Measurements from ENCODE around the gene PARVB. TPM values are rescaled to one million over a fixed set of nuclear protein-coding genes. Genes with fewer than 3 reads are reported as not detected.

Gene PARVB
- total RNA-seq, 2 donors from 2014 or later: 7.3 to 9.2 TPM

- Histone ChIP-seq H3K36me3 (replicated peaks in 1 of 2; ENCODE audit: insufficient read depth in 1 of 2, low read depth in 2 of 2) (no peaks in the 10 kb centered on the region), H3K4me1 (no peaks in the 10 kb centered on the region), H3K27me3 (no peaks in the 10 kb centered on the region), H3K9me3 (no peaks in the 10 kb centered on the region), H3K4me3 (no peak overlapping the region), H3K27ac (no peak overlapping the region)
- intact Hi-C loops (cut with DNase I): no loop called here
- ATAC-seq (peak; percentile 33), DNase-seq (peak in 1 of 4 donors; percentile 25)
- no peak for TF ChIP-seq CTCF (IDR thresholded peaks at IDR 0.05)
- no peak for TF ChIP-seq POLR2A (IDR thresholded peaks at IDR 0.05)
- 55 to 61% methylated on average over 17 of the region's 17 CpGs for WGBS, 2 donors
Measured at GRCh38 chr22:44086271-44087088, 62.4 kb downstream of the PARVB start.

GRCh38 chr22:44087089-44087430 lies 63.0 kb downstream of the PARVB start:
- TF ChIP-seq POLR2A (IDR thresholded peaks at IDR 0.05) (no peak), CTCF (IDR thresholded peaks at IDR 0.05) (no peak)
- 87 to 92% methylated on average over 4 of the region's 4 CpGs for WGBS, 2 donors
- no peak overlapping the region for H3K27ac ChIP-seq
- H3K4me3 ChIP-seq: no peak overlapping the region
- DNase-seq: no peak
- no peaks in the 10 kb centered on the region for H3K36me3 ChIP-seq (replicated peaks in 1 of 2; ENCODE audit: insufficient read depth in 1 of 2, low read depth in 2 of 2)
- intact Hi-C loops (cut with DNase I): no loop called here
- H3K9me3 ChIP-seq: no peaks in the 10 kb centered on the region
- no peaks in the 10 kb centered on the region for H3K4me1 ChIP-seq
- ATAC-seq: no peak
- no peaks in the 10 kb centered on the region for H3K27me3 ChIP-seq

GRCh38 chr22:44088976-44089570 lies 65.0 kb downstream of the PARVB start:
- H3K27me3 ChIP-seq: no peaks in the 10 kb centered on the region
- H3K4me3 ChIP-seq: no peak overlapping the region
- no peaks in the 10 kb centered on the region for H3K36me3 ChIP-seq (replicated peaks in 1 of 2; ENCODE audit: insufficient read depth in 1 of 2, low read depth in 2 of 2)
- TF ChIP-seq POLR2A (IDR thresholded peaks at IDR 0.05) (no peak), CTCF (IDR thresholded peaks at IDR 0.05) (no peak)
- intact Hi-C loops (cut with DNase I): no loop called here
- H3K4me1 ChIP-seq: no peaks in the 10 kb centered on the region
- WGBS, 2 donors: 68 to 71% methylated on average over 11 to 17 of the region's 17 CpGs
- no peak for ATAC-seq
- no peak overlapping the region for H3K27ac ChIP-seq
- DNase-seq: no peak
- H3K9me3 ChIP-seq: no peaks in the 10 kb centered on the region

GRCh38 chr22:44089717-44090570 lies 65.8 kb downstream of the PARVB start:
- TF ChIP-seq CTCF (IDR thresholded peaks at IDR 0.05) (no peak), POLR2A (IDR thresholded peaks at IDR 0.05) (no peak)
- Histone ChIP-seq H3K36me3 (replicated peaks in 1 of 2; ENCODE audit: insufficient read depth in 1 of 2, low read depth in 2 of 2) (no peaks in the 10 kb centered on the region), H3K27ac (no peak overlapping the region), H3K4me1 (no peaks in the 10 kb centered on the region), H3K4me3 (no peak overlapping the region), H3K9me3 (no peaks in the 10 kb centered on the region), H3K27me3 (no peaks in the 10 kb centered on the region)
- 81 to 91% methylated on average over 14 to 15 of the region's 15 CpGs for WGBS, 2 donors
- no peak for ATAC-seq
- intact Hi-C loops (cut with DNase I): no loop called here
- DNase-seq: no peak

Measured in body of pancreas (tissue), 4 donors.